Measurements from ENCODE around the gene ADAMTS5.

Gene ADAMTS5

GRCh38 chr21:26946744-26947446 lies 20.0 kb downstream of the ADAMTS5 start:
- Histone ChIP-seq H3K36me3 (ENCODE audit: control insufficient read depth, insufficient read depth, low read length, severe bottlenecking) (peaks cover 87% of the 10 kb centered on the region), H3K4me1 (ENCODE audit: control insufficient read depth, insufficient read depth, low read length) (peaks cover 79% of the 10 kb centered on the region), H3K9ac (ENCODE audit: low read length) (peak overlapping the region; percentile 73), H3K9me3 (ENCODE audit: control insufficient read depth, low read length) (no peaks in the 10 kb centered on the region), H3K4me3 (ENCODE audit: low read length) (peak overlapping the region; percentile 55), H3K27me3 (replicated peaks; ENCODE audit: control insufficient read depth, insufficient read depth, low read length) (no peaks in the 10 kb centered on the region)
- DNase-seq (ENCODE audit: low read depth), result no peak

GRCh38 chr21:26945916-26946675 lies 20.8 kb downstream of the ADAMTS5 start:
- H3K4me1 ChIP-seq (ENCODE audit: control insufficient read depth, insufficient read depth, low read length), result peaks cover 84% of the 10 kb centered on the region
- H3K9me3 ChIP-seq (ENCODE audit: control insufficient read depth, low read length), result no peaks in the 10 kb centered on the region
- peak overlapping the region; percentile 55 for H3K4me3 ChIP-seq (ENCODE audit: low read length)
- no peaks in the 10 kb centered on the region for H3K27me3 ChIP-seq (replicated peaks; ENCODE audit: control insufficient read depth, insufficient read depth, low read length)
- H3K36me3 ChIP-seq (ENCODE audit: control insufficient read depth, insufficient read depth, low read length, severe bottlenecking), result peaks cover 84% of the 10 kb centered on the region
- peak overlapping the region; percentile 73 for H3K9ac ChIP-seq (ENCODE audit: low read length)
- no peak for DNase-seq (ENCODE audit: low read depth)

GRCh38 chr21:26943921-26944320 lies 23.0 kb downstream of the ADAMTS5 start:
- Histone ChIP-seq H3K9me3 (ENCODE audit: control insufficient read depth, low read length) (no peaks in the 10 kb centered on the region), H3K4me1 (ENCODE audit: control insufficient read depth, insufficient read depth, low read length) (peaks cover 98% of the 10 kb centered on the region), H3K4me3 (ENCODE audit: low read length) (no peak overlapping the region)

GRCh38 chr21:26941421-26941820 lies 25.5 kb downstream of the ADAMTS5 start:
- H3K4me3 ChIP-seq (ENCODE audit: low read length), result peak overlapping the region; percentile 67
- no peaks in the 10 kb centered on the region for H3K9me3 ChIP-seq (ENCODE audit: control insufficient read depth, low read length)
- H3K36me3 ChIP-seq (ENCODE audit: control insufficient read depth, insufficient read depth, low read length, severe bottlenecking), result peaks cover 77% of the 10 kb centered on the region
- H3K27me3 ChIP-seq (replicated peaks; ENCODE audit: control insufficient read depth, insufficient read depth, low read length), result no peaks in the 10 kb centered on the region
- peak overlapping the region; percentile 66 for H3K9ac ChIP-seq (ENCODE audit: low read length)
- H3K4me1 ChIP-seq (ENCODE audit: control insufficient read depth, insufficient read depth, low read length), result peaks cover 77% of the 10 kb centered on the region
- DNase-seq (ENCODE audit: low read depth), result peak; percentile 39

More at GRCh38 chr21:26943921-26944320, 23.0 kb downstream of the ADAMTS5 start:
- Histone ChIP-seq H3K27me3 (replicated peaks; ENCODE audit: control insufficient read depth, insufficient read depth, low read length) (no peaks in the 10 kb centered on the region), H3K36me3 (ENCODE audit: control insufficient read depth, insufficient read depth, low read length, severe bottlenecking) (peaks cover 80% of the 10 kb centered on the region), H3K9ac (ENCODE audit: low read length) (no peak overlapping the region)
- DNase-seq (ENCODE audit: low read depth), result no peak

- peak overlapping the region; percentile 67 for H3K4me3 ChIP-seq (ENCODE audit: low read length)
- peaks cover 84% of the 10 kb centered on the region for H3K36me3 ChIP-seq (ENCODE audit: control insufficient read depth, insufficient read depth, low read length, severe bottlenecking)
- H3K9ac ChIP-seq (ENCODE audit: low read length), result peak overlapping the region; percentile 73
- H3K9me3 ChIP-seq (ENCODE audit: control insufficient read depth, low read length), result no peaks in the 10 kb centered on the region
- peaks cover 60% of the 10 kb centered on the region for H3K4me1 ChIP-seq (ENCODE audit: control insufficient read depth, insufficient read depth, low read length)
- DNase-seq (ENCODE audit: low read depth), result peak; percentile 35
- H3K27me3 ChIP-seq (replicated peaks; ENCODE audit: control insufficient read depth, insufficient read depth, low read length), result no peaks in the 10 kb centered on the region
These were observed 27.2 kb downstream of the ADAMTS5 start for GRCh38 chr21:26939601-26940111.

- H3K27me3 ChIP-seq (replicated peaks; ENCODE audit: control insufficient read depth, insufficient read depth, low read length), result no peaks in the 10 kb centered on the region
- no peak for DNase-seq (ENCODE audit: low read depth)
- no peaks in the 10 kb centered on the region for H3K9me3 ChIP-seq (ENCODE audit: control insufficient read depth, low read length)
- H3K36me3 ChIP-seq (ENCODE audit: control insufficient read depth, insufficient read depth, low read length, severe bottlenecking), result peaks cover 89% of the 10 kb centered on the region
- peaks cover 30% of the 10 kb centered on the region for H3K4me1 ChIP-seq (ENCODE audit: control insufficient read depth, insufficient read depth, low read length)
- H3K9ac ChIP-seq (ENCODE audit: low read length), result no peak overlapping the region
- H3K4me3 ChIP-seq (ENCODE audit: low read length), result no peak overlapping the region
These were observed 30.2 kb downstream of the ADAMTS5 start for GRCh38 chr21:26936641-26937040.

GRCh38 chr21:26935977-26936376 lies 30.9 kb downstream of the ADAMTS5 start:
- H3K9me3 ChIP-seq (ENCODE audit: control insufficient read depth, low read length), result no peaks in the 10 kb centered on the region
- DNase-seq (ENCODE audit: low read depth), result no peak
- H3K36me3 ChIP-seq (ENCODE audit: control insufficient read depth, insufficient read depth, low read length, severe bottlenecking), result peaks cover 93% of the 10 kb centered on the region
- H3K4me3 ChIP-seq (ENCODE audit: low read length), result no peak overlapping the region
- H3K9ac ChIP-seq (ENCODE audit: low read length), result no peak overlapping the region
- no peaks in the 10 kb centered on the region for H3K27me3 ChIP-seq (replicated peaks; ENCODE audit: control insufficient read depth, insufficient read depth, low read length)
- peaks cover 23% of the 10 kb centered on the region for H3K4me1 ChIP-seq (ENCODE audit: control insufficient read depth, insufficient read depth, low read length)

GRCh38 chr21:26934383-26934782 lies 32.5 kb downstream of the ADAMTS5 start:
- H3K9ac ChIP-seq (ENCODE audit: low read length), result no peak overlapping the region
- H3K36me3 ChIP-seq (ENCODE audit: control insufficient read depth, insufficient read depth, low read length, severe bottlenecking), result peaks cover 97% of the 10 kb centered on the region
- H3K4me3 ChIP-seq (ENCODE audit: low read length), result no peak overlapping the region
- peaks cover 8% of the 10 kb centered on the region for H3K4me1 ChIP-seq (ENCODE audit: control insufficient read depth, insufficient read depth, low read length)
- H3K27me3 ChIP-seq (replicated peaks; ENCODE audit: control insufficient read depth, insufficient read depth, low read length), result no peaks in the 10 kb centered on the region
- DNase-seq (ENCODE audit: low read depth), result no peak
- no peaks in the 10 kb centered on the region for H3K9me3 ChIP-seq (ENCODE audit: control insufficient read depth, low read length)

- no peak for DNase-seq (ENCODE audit: low read depth)
- H3K9me3 ChIP-seq (ENCODE audit: control insufficient read depth, low read length), result no peaks in the 10 kb centered on the region
- H3K4me3 ChIP-seq (ENCODE audit: low read length), result no peak overlapping the region
- no peaks in the 10 kb centered on the region for H3K27me3 ChIP-seq (replicated peaks; ENCODE audit: control insufficient read depth, insufficient read depth, low read length)
- peaks cover 98% of the 10 kb centered on the region for H3K36me3 ChIP-seq (ENCODE audit: control insufficient read depth, insufficient read depth, low read length, severe bottlenecking)
- no peak overlapping the region for H3K9ac ChIP-seq (ENCODE audit: low read length)
- no peaks in the 10 kb centered on the region for H3K4me1 ChIP-seq (ENCODE audit: control insufficient read depth, insufficient read depth, low read length)
These were observed 33.4 kb downstream of the ADAMTS5 start for GRCh38 chr21:26933448-26933847.

- Histone ChIP-seq H3K36me3 (ENCODE audit: control insufficient read depth, insufficient read depth, low read length, severe bottlenecking) (peaks cover 98% of the 10 kb centered on the region), H3K27me3 (replicated peaks; ENCODE audit: control insufficient read depth, insufficient read depth, low read length) (no peaks in the 10 kb centered on the region), H3K4me1 (ENCODE audit: control insufficient read depth, insufficient read depth, low read length) (peaks cover 11% of the 10 kb centered on the region), H3K9me3 (ENCODE audit: control insufficient read depth, low read length) (no peaks in the 10 kb centered on the region), H3K9ac (ENCODE audit: low read length) (no peak overlapping the region), H3K4me3 (ENCODE audit: low read length) (no peak overlapping the region)
- DNase-seq (ENCODE audit: low read depth), result no peak
These were observed 41.3 kb downstream of the ADAMTS5 start for GRCh38 chr21:26925636-26926035.

- Histone ChIP-seq H3K36me3 (ENCODE audit: control insufficient read depth, insufficient read depth, low read length, severe bottlenecking) (peaks cover 98% of the 10 kb centered on the region), H3K4me3 (ENCODE audit: low read length) (no peak overlapping the region), H3K9ac (ENCODE audit: low read length) (no peak overlapping the region), H3K4me1 (ENCODE audit: control insufficient read depth, insufficient read depth, low read length) (peaks cover 16% of the 10 kb centered on the region), H3K9me3 (ENCODE audit: control insufficient read depth, low read length) (no peaks in the 10 kb centered on the region), H3K27me3 (replicated peaks; ENCODE audit: control insufficient read depth, insufficient read depth, low read length) (no peaks in the 10 kb centered on the region)
- DNase-seq (ENCODE audit: low read depth), result no peak
These were observed 41.8 kb downstream of the ADAMTS5 start for GRCh38 chr21:26925122-26925521.
